ENCODE measurements around the gene RNF215.
"Not testable (repeated sequence)": the region's sequence is repeated elsewhere in the genome, so short reads cannot be mapped to it uniquely, and the experiment has no call there.

The RNF215 gene

DNA sequence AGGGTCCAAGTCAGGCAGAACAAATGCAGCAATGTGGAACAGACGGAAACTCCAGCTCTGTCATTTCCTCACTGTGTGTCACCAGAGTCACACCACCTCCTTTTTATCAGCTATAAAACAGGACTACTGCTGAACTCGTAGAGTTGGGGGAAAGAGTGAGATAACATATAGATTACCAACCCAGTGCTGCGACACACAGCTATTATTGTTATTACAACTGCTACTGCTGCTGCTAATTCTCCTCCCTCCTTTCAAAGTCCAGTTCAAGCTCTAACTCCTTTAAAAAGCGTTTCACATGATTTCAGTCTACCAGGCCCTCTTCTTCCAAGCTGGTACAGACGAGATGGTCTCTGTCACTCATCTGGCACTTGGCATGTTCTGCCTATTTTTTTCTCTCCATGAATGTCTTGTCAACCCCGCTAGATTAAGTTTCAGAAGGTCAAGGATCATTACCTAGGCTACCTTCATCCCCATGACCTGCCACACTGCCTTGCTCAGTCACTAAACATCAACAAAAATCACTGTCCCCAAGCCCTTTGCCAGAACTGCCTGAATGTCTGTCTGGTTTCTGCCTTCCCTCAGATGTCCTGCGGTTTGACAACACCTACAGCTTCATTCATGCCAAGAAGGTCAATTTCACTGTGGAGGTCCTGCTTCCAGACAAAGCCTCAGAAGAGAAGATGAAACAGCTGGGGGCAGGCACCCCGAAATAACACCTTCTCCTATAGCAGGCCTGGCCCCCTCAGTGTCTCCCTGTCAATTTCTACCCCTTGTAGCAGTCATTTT, 34.7 kb upstream of the RNF215 start:
- DNase-seq (ENCODE audit: low read depth in 1 of 2, low spot score in 1 of 2) = no peak

DNA sequence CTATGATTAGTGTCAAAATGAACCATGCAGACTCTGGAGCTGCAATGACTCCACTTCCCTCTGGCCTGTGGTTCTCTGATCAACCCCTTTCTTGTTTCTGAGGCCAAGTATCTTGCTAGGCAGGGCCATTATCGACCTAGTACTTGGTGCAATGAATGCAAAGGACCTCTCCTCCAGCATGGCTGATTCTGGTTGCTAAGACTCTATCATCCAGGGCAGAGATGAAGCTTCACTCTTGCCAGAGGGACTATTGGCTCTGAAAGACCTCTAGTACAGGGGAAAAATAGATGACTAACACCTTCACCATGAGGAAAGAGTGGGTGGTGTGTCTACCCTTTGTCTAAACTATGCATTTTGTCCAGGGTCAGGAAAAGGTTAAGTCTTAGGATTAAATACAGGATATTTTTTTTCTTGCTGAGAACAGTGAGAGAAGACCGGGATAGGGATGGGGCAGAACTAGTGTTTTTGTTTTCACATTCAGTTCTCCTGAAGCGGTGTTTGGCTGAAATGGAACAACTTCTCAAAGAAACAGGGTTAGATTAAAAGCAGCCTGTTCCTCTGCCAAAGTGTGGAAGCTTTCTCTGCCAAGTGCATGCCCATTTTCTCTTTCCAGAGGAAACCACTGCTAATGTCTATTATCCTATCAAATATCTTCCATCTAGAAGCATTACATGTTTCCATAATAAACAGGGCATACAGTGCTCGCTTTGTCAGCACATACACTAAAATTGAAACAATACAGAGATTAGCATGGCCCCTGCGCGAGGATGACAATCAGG, 33.3 kb upstream of the RNF215 start:
- DNase-seq (ENCODE audit: low read depth in 1 of 2, low spot score in 1 of 2) = no peak

DNA sequence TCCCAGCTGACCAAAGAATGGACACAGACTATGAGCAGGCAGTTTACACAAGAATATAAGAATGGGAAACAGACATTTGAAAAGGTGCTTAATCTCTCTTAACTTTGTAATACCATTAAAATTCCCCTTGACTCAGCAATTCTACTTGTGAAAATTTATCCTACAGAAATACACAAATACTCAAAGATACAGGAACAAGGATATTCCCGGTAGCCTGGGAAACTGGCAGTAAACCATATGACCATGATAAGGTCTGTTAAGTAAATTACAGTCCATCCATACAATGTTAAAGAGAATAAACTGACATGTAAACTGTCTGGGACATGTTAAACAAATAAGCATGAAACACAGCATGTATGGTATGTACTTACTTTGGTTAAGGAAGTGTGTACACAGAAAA, 29.6 kb upstream of the RNF215 start:
- no peak for DNase-seq (ENCODE audit: low read depth in 1 of 2, low spot score in 1 of 2)

DNA sequence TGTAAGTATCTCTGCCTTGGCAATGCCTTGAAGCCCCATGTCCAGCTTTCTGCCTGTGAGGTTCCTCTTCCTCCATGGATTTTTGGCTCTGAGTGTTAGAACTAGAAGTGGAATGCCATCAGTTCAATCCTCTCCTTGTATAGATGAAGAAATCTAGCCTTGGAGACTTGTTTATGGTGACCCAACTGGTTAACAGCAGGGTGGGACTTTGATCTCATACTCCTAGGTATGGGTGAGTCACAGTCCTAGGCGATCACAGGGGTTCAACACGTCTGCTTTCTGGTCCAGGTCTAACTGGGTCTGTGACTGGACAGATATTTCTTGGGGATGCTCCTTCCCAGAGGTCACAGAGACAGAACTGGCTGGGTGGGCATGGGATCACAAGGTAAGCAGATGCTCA, 29.2 kb upstream of the RNF215 start:
- DNase-seq (ENCODE audit: low read depth in 1 of 2, low spot score in 1 of 2) = no peak

DNA sequence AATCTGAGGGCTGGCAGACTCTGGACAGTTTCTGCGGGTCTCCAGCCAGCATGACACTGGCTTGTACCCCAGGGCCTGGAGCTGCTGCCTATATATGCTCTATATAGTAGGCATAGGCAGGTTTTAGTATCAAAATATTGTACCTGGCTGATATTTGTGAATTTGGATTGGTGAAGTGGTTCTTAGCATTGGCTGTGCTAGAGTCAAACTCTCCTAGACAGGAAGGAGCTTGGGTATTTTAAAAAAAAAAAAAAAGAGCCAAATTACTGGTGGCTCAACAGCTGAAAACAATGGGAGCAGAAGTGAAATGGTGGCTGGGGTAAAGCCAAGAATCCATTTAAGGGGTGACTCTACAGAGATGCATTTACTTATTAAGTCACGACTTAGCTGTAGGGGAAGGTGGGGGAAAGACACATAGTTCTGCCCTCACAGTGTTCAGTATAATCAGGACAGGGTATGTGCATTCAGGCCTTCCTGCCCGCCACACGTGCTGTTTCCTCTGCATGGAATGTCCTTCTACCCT, 27.4 kb upstream of the RNF215 start:
- DNase-seq (ENCODE audit: low read depth in 1 of 2, low spot score in 1 of 2) = no peak

DNA sequence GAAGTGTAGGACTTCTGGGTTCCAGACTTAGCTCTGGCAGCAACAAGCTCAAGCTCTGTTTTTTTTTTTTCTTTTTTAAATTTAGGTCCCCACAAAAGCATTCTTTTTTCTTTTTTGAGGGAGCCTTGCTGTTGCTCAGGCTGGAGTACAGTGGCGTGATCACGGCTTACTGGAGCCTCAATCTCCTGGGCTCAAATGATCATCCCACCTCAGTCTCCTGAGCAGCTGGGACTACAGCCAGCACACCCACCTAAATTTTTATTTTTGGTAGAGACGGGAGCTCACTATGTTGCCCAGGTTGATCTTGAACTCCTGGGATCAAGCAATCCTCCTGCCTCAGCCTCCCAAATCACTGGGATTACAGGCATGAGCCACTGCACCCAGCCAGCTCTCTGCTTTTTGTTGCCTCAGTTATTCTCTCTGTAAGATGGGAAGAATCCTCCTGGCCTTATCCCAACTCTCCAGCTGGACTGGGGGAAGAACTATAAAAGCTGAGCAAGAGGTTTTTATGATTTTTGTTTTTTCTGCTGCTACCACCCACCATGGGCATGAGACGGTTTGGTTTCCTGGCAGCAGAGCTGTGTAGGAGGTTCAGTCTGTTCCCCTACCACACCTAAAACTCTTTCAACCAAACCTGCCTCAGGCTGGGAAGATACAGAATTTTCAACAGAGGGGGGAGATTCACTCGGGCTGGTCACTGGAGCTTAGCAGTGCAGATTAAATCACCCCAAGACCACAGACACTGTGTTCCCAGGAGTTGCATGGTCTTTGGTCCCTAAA, 26.7 kb upstream of the RNF215 start:
- DNase-seq (ENCODE audit: low read depth in 1 of 2, low spot score in 1 of 2) = no peak

DNA sequence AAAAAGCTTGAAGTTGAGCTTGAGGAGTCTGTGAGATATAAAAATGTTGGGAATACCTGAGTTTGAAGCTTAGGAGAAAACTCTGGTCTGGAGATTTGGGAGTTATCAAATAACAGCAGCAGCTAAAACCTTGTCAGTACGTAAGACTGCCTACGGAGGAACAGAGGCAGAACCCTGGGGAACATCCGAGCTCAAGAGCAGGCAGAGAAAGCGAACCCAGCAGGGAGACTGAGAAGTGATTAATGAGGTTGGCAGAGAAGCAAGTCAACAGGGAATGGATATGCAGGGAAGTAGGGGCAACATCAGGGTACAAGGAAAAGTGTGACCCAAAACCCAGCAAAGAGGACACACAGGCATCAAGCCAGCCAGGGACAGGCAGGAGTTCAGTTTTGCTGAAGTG, 25.8 kb upstream of the RNF215 start:
- no peak for DNase-seq (ENCODE audit: low read depth in 1 of 2, low spot score in 1 of 2)

DNA sequence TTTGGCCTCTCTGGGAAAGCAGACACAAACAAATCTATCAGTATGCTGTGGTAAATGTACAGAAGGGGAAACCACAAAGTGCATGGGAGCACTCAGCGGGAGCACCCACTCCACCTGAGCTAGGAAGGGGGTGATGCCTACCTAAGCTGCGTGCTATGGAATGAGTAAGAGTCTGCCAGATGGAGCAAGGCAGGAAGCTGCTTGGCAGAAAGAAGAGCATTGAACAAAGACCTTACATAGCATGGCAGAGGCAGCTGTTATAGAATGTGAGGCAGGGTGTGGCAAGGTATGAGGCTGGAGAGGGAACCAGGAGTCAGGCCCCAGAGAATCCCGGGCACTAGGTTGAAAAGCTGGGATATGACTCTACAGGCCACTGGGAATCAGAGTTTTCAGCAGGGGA, 24.6 kb upstream of the RNF215 start:
- DNase-seq (ENCODE audit: low read depth in 1 of 2, low spot score in 1 of 2) = no peak

DNA sequence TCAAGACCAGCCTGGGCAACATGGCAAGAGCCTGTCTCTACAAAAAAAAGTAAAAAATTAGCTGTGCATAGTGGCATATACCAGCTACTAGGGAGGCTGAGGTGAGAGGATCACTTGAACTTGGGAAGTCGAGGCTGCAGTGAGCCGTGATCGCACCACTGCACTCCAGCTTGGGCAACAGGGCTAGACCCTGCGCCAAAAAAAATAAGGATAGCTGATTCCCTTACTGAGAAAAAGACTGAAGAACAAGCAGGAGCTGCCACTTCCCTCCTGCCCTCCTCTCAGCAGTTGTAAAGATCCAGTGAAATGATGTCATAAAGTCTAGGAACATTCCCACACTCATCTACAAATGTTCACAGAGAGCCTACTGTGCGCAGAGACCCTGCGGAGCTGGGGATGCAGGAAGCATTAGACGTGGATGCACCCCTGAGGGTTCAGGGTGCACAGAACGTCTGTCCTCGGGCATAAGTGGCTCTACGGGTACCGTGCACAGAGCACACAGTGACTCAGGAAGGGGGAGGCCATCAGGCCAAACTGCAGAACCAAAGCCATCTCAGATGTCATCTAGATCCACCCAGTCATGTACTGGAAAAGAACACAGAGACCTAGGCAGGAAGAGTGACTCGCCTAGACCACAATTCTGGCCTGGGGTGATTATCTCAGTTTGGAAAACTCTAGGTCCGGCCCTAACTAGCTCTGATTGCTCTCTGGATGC, 21.3 kb upstream of the RNF215 start:
- DNase-seq (ENCODE audit: low read depth in 1 of 2, low spot score in 1 of 2) = no peak

DNA sequence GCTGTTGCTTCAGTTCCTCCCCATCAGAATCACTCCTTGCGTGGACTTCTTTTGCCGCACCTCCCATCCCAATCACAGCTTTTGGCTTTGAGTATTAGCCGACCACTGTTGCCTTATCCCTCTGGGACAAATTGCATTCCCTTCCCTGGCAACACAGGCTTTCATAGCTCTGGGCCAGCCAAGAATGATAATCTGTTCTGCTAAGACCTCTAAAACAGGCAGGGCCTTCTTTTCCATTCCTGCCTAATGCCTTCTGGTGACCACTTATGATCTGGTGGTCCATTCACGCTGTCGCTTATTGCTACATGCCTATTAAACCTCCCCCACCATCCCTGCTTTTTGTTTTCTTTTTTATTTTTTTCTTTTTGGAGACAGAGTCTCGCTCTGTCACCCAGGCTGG, 19.2 kb upstream of the RNF215 start:
- DNase-seq (ENCODE audit: low read depth in 1 of 2, low spot score in 1 of 2) = no peak

DNA sequence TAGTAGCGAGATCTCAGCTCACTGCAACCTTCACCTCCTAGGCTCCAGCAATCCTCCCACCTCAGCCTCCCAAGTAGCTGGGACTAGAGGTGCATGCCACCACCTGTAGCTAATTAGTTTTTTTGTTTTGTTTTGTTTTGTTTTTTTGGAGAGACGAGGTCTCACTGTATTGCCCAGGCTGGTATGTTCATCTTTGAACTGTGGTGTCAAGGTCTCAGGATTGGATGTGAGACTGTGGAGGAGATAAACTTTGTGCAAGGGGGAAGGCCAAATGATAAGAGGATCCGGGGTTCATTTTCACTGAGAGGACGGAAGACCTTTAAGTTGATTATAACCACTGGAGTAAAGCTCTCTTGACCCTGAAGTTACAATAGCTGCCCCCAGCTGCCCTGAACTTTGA, 18.5 kb upstream of the RNF215 start:
- DNase-seq (ENCODE audit: low read depth in 1 of 2, low spot score in 1 of 2) = no peak

DNA sequence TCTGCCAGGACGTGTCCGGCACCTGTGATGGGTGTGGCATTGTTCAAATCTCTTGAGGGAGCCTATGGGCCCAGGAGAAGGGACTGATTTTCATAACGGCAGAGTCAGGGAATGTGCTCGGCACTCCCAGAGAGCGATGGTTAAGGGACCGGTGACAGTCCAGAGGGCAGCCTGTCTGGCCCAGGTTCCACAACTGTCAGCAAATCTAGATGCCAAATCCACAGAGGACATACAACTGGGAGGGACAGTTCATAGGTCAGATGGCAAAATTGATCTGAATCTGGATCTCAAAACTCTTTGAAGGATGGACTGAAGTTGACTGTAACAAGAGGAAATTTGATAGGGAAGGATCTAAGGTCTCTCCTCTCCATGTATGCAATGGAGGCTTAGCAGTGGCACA, 17.1 kb upstream of the RNF215 start:
- DNase-seq (ENCODE audit: low read depth in 1 of 2, low spot score in 1 of 2) = no peak

DNA sequence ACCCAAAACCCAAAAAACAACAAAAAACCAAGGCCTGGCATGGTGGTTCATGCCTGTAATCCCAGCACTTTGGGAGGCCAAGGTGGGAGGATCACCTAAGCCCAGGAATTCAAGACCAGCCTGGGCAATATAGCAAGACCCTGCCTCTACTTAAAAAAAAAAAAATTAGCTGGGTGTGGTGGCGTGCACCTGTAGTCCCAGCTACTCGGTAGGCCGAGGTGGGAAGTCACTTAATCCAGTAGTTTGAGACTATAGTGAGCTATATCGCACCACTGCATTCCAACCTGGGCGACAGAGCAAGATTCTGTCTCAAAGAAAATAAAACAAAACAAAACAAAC, 15.5 kb upstream of the RNF215 start:
- DNase-seq (ENCODE audit: low read depth in 1 of 2, low spot score in 1 of 2) = not testable (repeated sequence)

DNA sequence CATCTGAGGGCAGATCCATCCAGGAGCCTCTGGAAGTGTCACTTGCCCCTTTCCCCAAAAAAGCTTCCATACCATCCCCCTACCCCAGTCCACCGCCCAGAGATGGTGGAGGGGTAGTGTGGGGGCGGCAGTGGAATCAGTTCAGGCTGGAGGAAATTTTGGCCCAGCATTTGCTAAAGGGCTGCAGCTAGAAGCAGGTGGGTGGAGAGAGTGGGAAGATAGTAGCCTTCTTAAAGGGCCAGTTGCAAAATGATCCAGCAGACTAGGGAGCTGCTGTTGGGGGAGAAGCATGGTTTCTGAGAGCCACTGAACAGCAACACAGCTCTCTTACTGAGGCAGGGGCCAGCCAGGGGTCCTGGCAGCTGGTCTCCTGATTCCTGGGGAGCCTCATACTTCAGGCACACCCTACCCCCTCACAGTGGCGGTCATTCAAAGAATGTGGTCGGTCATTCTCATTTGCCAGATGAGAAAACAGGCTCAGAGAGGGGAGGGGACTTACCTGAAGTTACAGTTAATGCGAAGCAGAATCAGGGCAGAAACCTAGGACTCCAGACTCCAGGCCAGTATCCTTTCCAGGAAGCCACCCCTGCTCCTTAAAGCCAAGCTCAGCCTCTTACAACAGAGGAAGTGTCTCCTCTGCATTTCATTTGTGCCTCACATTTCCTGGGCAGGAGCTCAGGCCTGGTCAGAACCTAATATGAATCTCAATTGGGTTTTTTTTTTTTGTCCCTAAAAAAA, 15.0 kb upstream of the RNF215 start:
- no peak for DNase-seq (ENCODE audit: low read depth in 1 of 2, low spot score in 1 of 2)

DNA sequence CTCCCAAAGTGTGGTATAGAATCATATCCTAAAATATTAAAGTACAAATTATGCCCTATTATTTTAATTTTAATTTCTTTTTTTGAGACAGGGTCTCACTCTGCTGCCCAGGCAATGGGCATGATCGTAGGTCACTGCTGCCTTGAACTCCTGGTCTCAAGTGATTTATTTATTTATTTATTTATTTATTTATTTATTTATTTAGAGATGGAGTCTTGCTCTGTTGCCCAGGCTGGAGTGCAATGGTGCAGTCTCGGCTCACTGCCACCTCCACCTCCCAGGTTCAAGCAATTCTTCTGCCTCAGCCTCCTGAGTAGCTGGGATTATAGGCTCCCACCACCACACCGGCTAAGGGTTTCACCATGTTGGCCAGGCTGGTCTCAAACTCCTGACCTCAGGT, 13.8 kb upstream of the RNF215 start:
- not testable (repeated sequence) for DNase-seq (ENCODE audit: low read depth in 1 of 2, low spot score in 1 of 2)

DNA sequence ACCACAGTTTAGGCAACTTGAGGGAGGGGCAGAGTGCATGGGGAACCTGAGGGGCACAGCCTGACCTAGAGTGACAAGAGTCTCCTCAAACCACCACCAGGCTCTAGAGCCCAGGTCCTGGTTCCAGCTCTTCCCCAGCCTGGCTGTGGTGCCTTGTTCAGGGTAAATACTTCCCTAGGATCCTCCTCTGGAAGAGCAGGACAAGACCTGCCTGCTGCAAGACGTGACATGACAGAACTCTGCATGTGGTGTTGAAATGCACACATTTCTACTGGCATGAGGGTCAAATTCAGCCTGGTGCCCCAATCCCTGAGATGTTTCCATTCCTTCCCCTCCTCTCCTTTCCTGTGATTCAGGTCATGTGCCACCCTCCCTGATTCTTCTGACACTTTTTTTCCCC, 12.9 kb upstream of the RNF215 start:
- DNase-seq (ENCODE audit: low read depth in 1 of 2, low spot score in 1 of 2) = no peak

DNA sequence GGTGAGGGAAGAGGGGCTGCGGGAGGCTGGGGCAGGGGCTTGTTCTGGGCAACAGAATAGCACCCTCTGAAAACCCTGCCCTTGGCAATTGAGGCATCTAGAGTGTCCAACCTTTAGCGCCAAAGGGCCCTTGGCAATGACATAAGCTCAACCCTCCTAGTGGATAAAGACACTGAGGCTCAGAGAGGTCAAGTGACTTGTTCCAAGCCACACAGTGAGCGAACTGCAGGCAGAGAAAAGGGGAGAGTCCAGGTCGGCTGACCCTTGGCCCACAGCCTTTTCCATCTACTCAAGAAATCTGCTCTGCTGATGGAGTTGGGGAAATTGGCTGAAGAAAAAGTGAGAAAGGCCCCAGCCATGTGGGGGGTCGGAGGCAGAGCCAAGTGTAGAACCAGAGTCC, 12.5 kb upstream of the RNF215 start:
- DNase-seq (ENCODE audit: low read depth in 1 of 2, low spot score in 1 of 2) = no peak

DNA sequence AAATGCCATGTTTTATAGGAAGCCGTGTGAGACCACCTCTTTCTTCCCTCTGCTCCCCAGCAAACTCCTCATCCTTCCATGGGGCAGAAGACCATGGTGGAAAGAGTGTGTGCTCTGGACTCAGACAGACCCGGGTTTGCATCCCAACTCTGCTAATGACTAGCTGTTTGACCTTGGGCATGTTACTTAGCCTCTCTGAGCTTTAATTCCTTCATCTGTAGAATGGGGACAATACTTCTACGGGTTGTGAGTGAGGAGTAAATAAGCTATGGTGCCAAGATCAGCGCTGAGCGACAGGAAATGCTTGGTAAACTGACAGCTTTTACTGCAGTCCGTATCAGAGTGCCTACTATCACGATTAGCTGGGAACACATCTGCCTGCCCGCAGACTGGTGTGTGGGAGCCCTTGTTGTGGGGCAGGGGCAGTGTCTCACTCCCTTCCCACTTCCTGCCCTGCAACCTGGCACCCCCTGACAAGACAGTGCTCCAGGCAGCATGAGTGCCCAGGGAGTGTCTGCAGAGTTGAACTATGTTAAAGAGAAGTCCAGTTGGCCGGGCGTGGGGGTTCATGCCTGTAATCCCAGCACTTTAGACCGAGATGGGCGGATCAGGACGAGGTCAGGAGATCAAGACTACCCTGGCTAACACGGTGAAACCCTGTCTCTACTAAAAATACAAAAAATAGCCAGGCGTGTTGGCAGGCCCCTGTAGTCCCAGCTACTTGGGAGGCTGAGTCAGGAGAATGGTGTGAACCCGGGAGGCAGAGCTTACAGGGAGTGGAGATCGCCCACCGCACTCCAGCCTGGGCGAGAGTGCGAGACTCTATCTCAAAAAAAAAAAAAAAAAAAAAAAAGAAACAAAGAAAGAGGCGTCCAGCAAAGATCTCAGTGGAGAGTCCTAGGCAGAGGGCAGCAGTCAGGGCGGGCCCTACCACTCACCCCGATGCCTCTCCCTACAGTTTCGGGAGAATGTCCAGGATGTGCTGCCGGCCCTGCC, 11.8 kb upstream of the RNF215 start:
- no peak for DNase-seq (ENCODE audit: low read depth in 1 of 2, low spot score in 1 of 2)
